Vagina (tissue), 2 donors: ENCODE measurements around the gene DOCK1. TPM values are rescaled to one million over a fixed set of nuclear protein-coding genes. Genes with fewer than 3 reads are reported as not detected.

Experiments
- DNase-seq, 2 donors: peaks; one replicate each; pipeline ENCODE4 v3.0.0-alpha.2; 2017; ENCODE audit errors: extremely low spot score in 2 of 2
- H3K27ac ChIP-seq: fragments of 200-600 bp; sonication (generic); one replicate; pipeline ENCODE4 v1.5.1; 2019
- H3K27me3 ChIP-seq: fragments of 200-600 bp; sonication (generic); one replicate; pipeline ENCODE4 v1.5.1; 2019
- H3K36me3 ChIP-seq, 2 donors: fragments of 200-600 bp; sonication (generic); one replicate each; pipeline ENCODE4 v1.5.1; 2017 to 2019
- H3K4me1 ChIP-seq: fragments of 200-600 bp; sonication (generic); one replicate; pipeline ENCODE4 v1.5.1; 2019
- H3K4me3 ChIP-seq, 2 donors: fragments of 200-600 bp; sonication (generic); 1 replicate in 1 of 2; 2 replicates in 1 of 2; pipeline ENCODE4 v1.5.1; 2016 to 2019
- H3K9me3 ChIP-seq: fragments of 200-600 bp; sonication (generic); one replicate; pipeline ENCODE4 v1.5.1; 2019
- POLR2A ChIP-seq, 2 donors: fragments of 450-650 bp; IDR thresholded peaks; one replicate each; pipeline ENCODE4 v1.6.1; 2017; ENCODE audit warnings: antibody characterized with exemption in 2 of 2, mild to moderate bottlenecking in 2 of 2, moderate library complexity in 2 of 2
- POLR2AphosphoS5 ChIP-seq, 2 donors: sonication (generic); formaldehyde crosslinking; IDR thresholded peaks; one replicate each; pipeline ENCODE4 v1.9.0; 2017; ENCODE audit warnings: antibody characterized with exemption in 2 of 2, mild to moderate bottlenecking in 2 of 2, low read depth in 1 of 2; ENCODE audit not compliant: insufficient read depth in 1 of 2
- intact Hi-C: fragments of 100-400 bp; cut with DNase I; formaldehyde crosslinking; loops from one replicate; pipeline ENCODE4 v1.15.1; 2023
- total RNA-seq: library from RNA; depleted of rRNA; stranded (reverse); fragments of >200 nt; gene quantifications from one replicate; pipeline ENCODE4 v1.2.3, GENCODE V29; 2016
- TF ChIP-seq, protein P1 (sequence below), 3 experiments: fragments of 450-650 bp in 2 of 3; fragments of 200-600 bp in 1 of 3; sonication (generic) in 1 of 3; IDR thresholded peaks; one replicate each; pipeline ENCODE4 v1.5.1; 2017 to 2019; ENCODE audit warnings: antibody characterized with exemption in 3 of 3, mild to moderate bottlenecking in 2 of 3, moderate library complexity in 2 of 3

DOCK1 gene
- total RNA-seq, 1 donor from 2014 or later: 64.6 TPM

- DNase-seq: no peak
Measured at GRCh38 chr10:127015373-127015772, 110.1 kb downstream of the DOCK1 start.

GRCh38 chr10:127016331-127016730 is 111.1 kb downstream of the DOCK1 start:
- Histone ChIP-seq H3K36me3 (peaks cover 0 to 5% of the 10 kb centered on the region in 2 donors), H3K27ac (no peak overlapping the region), H3K4me3 (no peak overlapping the region), H3K27me3 (no peaks in the 10 kb centered on the region), H3K4me1 (peaks cover 24% of the 10 kb centered on the region), H3K9me3 (no peaks in the 10 kb centered on the region)
- DNase-seq: no peak
- no peak for TF ChIP-seq POLR2A (IDR thresholded peaks at IDR 0.05)
- TF ChIP-seq, protein P1, sequence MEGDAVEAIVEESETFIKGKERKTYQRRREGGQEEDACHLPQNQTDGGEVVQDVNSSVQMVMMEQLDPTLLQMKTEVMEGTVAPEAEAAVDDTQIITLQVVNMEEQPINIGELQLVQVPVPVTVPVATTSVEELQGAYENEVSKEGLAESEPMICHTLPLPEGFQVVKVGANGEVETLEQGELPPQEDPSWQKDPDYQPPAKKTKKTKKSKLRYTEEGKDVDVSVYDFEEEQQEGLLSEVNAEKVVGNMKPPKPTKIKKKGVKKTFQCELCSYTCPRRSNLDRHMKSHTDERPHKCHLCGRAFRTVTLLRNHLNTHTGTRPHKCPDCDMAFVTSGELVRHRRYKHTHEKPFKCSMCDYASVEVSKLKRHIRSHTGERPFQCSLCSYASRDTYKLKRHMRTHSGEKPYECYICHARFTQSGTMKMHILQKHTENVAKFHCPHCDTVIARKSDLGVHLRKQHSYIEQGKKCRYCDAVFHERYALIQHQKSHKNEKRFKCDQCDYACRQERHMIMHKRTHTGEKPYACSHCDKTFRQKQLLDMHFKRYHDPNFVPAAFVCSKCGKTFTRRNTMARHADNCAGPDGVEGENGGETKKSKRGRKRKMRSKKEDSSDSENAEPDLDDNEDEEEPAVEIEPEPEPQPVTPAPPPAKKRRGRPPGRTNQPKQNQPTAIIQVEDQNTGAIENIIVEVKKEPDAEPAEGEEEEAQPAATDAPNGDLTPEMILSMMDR (IDR thresholded peaks at IDR 0.05): no peak
- TF ChIP-seq POLR2AphosphoS5 (IDR thresholded peaks at IDR 0.05; ENCODE audit: insufficient read depth in 1 of 2, low read depth in 1 of 2): no peak
- intact Hi-C loops: no loop called here

More at GRCh38 chr10:127015373-127015772, 110.1 kb downstream of the DOCK1 start:
- Histone ChIP-seq H3K4me3 (no peak overlapping the region), H3K27ac (no peak overlapping the region), H3K27me3 (no peaks in the 10 kb centered on the region), H3K4me1 (peaks cover 25% of the 10 kb centered on the region), H3K36me3 (peaks cover 0 to 5% of the 10 kb centered on the region in 2 donors), H3K9me3 (no peaks in the 10 kb centered on the region)
- TF ChIP-seq POLR2A (IDR thresholded peaks at IDR 0.05): no peak
- TF ChIP-seq, protein P1 (IDR thresholded peaks at IDR 0.05): no peak
- TF ChIP-seq POLR2AphosphoS5 (IDR thresholded peaks at IDR 0.05; ENCODE audit: insufficient read depth in 1 of 2, low read depth in 1 of 2): no peak
- intact Hi-C loops: no loop called here

DNA sequence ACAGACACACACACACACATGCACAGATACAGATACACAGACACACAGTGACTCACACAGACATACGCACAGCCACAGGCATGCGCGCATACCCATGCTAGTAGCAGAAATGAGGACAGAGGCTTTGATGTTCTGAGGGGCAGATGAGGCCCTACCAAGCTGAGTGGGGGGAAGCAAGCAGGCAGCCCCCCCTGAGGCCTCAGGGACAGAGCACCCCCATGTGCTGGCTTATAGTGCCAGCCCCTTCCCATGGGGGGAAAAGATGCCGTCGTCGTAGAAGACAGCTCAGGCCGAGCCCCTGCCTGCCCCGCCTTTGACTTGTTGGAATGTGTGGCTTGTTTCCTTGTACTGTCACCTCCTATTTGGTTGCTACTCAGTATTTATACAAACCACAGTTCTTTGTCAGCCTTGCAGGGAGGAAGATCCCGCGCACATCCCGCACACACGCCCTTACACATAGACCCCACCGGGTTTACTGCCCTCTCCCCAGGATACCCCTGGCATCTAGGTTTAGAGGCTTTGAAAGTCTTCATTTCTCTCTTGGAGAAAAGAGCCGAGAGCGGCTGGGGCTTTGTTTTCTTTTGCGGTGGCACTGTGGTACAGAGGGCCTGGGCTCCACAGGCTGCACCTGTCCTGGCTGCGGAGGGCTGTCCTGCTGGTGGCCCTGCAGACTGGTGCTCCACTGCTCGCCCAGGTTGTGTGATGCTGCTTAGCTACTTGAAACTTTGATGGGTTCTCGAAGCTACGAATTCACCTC is 112.5 kb downstream of the DOCK1 start:
- peaks cover 0 to 5% of the 10 kb centered on the region in 2 donors for H3K36me3 ChIP-seq
- H3K4me3 ChIP-seq: no peak overlapping the region
- DNase-seq: no peak
- H3K27ac ChIP-seq: no peak overlapping the region
- TF ChIP-seq POLR2A (IDR thresholded peaks at IDR 0.05): no peak
- H3K27me3 ChIP-seq: no peaks in the 10 kb centered on the region
- peaks cover 10% of the 10 kb centered on the region for H3K4me1 ChIP-seq
- no peaks in the 10 kb centered on the region for H3K9me3 ChIP-seq
- intact Hi-C loops: no loop called here

GRCh38 chr10:127018298-127018650 is 113.0 kb downstream of the DOCK1 start:
- no peaks in the 10 kb centered on the region for H3K9me3 ChIP-seq
- TF ChIP-seq POLR2AphosphoS5 (IDR thresholded peaks at IDR 0.05; ENCODE audit: insufficient read depth in 1 of 2, low read depth in 1 of 2) (no peak), POLR2A (IDR thresholded peaks at IDR 0.05) (no peak)
- TF ChIP-seq, protein P1 (IDR thresholded peaks at IDR 0.05): no peak
- H3K27ac ChIP-seq: no peak overlapping the region
- peaks cover 5% of the 10 kb centered on the region for H3K4me1 ChIP-seq
- peaks cover 0 to 8% of the 10 kb centered on the region in 2 donors for H3K36me3 ChIP-seq
- H3K4me3 ChIP-seq: no peak overlapping the region
- H3K27me3 ChIP-seq: no peaks in the 10 kb centered on the region
- intact Hi-C loops: no loop called here
- no peak for DNase-seq

- peaks cover 0 to 13% of the 10 kb centered on the region in 2 donors for H3K36me3 ChIP-seq
- intact Hi-C loops: no loop called here
Measured at GRCh38 chr10:127018766-127019165, 113.5 kb downstream of the DOCK1 start.

More at GRCh38 chr10:127018766-127019165, 113.5 kb downstream of the DOCK1 start:
- H3K27me3 ChIP-seq: no peaks in the 10 kb centered on the region
- no peaks in the 10 kb centered on the region for H3K9me3 ChIP-seq
- H3K4me3 ChIP-seq: no peak overlapping the region
- DNase-seq: no peak
- H3K4me1 ChIP-seq: no peaks in the 10 kb centered on the region
- no peak overlapping the region for H3K27ac ChIP-seq
- TF ChIP-seq POLR2A (IDR thresholded peaks at IDR 0.05) (no peak), POLR2AphosphoS5 (IDR thresholded peaks at IDR 0.05; ENCODE audit: insufficient read depth in 1 of 2, low read depth in 1 of 2) (no peak)
- TF ChIP-seq, protein P1 (IDR thresholded peaks at IDR 0.05): no peak
